Lower leg skin (tissue), 3 donors: ENCODE results near the gene STX18.

Source experiments
- CTCF ChIP-seq, 3 donors: fragments of 450-650 bp; IDR thresholded peaks; one replicate each; pipeline ENCODE4 v1.5.1; 2016; ENCODE audit warnings: antibody characterized with exemption in 3 of 3, mild to moderate bottlenecking in 3 of 3, moderate library complexity in 2 of 3
- POLR2A ChIP-seq, 2 donors: fragments of 450-650 bp; IDR thresholded peaks; one replicate each; pipeline ENCODE4 v1.6.1; 2016 to 2017; ENCODE audit warnings: antibody characterized with exemption in 2 of 2, mild to moderate bottlenecking in 1 of 2, moderate library complexity in 1 of 2

GRCh38 chr4:4436244-4436823, 105.5 kb downstream of the STX18 start:
- TF ChIP-seq CTCF (IDR thresholded peaks at IDR 0.05) (no peak), POLR2A (IDR thresholded peaks at IDR 0.05) (no peak)
